Esophagus muscularis mucosa (tissue), 4 donors: ENCODE measurements around the gene DDX39B.

Experiments
- EP300 ChIP-seq: sonication (generic); formaldehyde crosslinking; IDR thresholded peaks from one replicate; pipeline ENCODE4 v1.6.1; 2017; ENCODE audit warnings: antibody characterized with exemption
- POLR2A ChIP-seq: fragments of 450-650 bp; IDR thresholded peaks from one replicate; pipeline ENCODE4 v1.6.1; 2017; ENCODE audit warnings: antibody characterized with exemption, moderate library complexity, mild to moderate bottlenecking, low read depth
- TF ChIP-seq, protein P1 (sequence below), 3 experiments: fragments of 200-600 bp in 2 of 3; fragments of 450-650 bp in 1 of 3; sonication (generic) in 2 of 3; IDR thresholded peaks; one replicate each; pipeline ENCODE4 v1.5.1; 2017 to 2019; ENCODE audit warnings: antibody characterized with exemption in 3 of 3, mild to moderate bottlenecking in 2 of 3, moderate library complexity in 1 of 3

DNA sequence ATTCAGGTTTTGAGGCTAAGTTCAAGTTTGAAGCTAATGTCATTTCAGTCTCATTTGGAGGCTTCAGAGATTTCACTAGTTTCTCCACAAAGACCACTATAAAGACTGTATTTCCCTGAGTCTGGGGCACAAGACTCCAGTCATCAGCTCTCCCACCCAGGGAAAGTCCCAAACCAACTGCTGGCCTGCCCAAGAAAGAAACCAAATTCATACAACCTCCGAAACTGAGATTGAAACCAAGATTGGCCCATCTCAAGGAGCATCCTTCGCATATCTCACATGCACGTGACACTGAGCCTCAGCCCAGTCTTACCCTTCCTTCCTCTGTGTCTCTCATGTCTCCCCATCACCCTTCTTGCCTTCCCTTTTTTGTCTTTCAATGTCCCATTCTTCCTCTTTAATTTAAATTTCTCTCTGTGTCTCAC is 26.7 kb upstream of the DDX39B start:
- TF ChIP-seq, protein P1, sequence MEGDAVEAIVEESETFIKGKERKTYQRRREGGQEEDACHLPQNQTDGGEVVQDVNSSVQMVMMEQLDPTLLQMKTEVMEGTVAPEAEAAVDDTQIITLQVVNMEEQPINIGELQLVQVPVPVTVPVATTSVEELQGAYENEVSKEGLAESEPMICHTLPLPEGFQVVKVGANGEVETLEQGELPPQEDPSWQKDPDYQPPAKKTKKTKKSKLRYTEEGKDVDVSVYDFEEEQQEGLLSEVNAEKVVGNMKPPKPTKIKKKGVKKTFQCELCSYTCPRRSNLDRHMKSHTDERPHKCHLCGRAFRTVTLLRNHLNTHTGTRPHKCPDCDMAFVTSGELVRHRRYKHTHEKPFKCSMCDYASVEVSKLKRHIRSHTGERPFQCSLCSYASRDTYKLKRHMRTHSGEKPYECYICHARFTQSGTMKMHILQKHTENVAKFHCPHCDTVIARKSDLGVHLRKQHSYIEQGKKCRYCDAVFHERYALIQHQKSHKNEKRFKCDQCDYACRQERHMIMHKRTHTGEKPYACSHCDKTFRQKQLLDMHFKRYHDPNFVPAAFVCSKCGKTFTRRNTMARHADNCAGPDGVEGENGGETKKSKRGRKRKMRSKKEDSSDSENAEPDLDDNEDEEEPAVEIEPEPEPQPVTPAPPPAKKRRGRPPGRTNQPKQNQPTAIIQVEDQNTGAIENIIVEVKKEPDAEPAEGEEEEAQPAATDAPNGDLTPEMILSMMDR (IDR thresholded peaks at IDR 0.05): no peak
- TF ChIP-seq POLR2A (no peak), EP300 (no peak)
